NT2/D1 (cell line): ENCODE data around the gene CTNNA3.

Experiments
- YY1 ChIP-seq: IDR thresholded peaks from 2 replicates; pipeline ENCODE4 v1.6.1; 2011; ENCODE audit not compliant: insufficient read length, insufficient read depth
- ZNF274 ChIP-seq: IDR thresholded peaks from 2 replicates; pipeline ENCODE4 v1.6.1; 2011; ENCODE audit warnings: mild to moderate bottlenecking, low read depth, low read length

- TF ChIP-seq ZNF274 (no peak), YY1 (no peak)
Observed at GRCh38 chr10:66990143-66990830, 705.7 kb downstream of the CTNNA3 start.
